ENCODE results near the gene CNNM3.

CNNM3 gene

DNA sequence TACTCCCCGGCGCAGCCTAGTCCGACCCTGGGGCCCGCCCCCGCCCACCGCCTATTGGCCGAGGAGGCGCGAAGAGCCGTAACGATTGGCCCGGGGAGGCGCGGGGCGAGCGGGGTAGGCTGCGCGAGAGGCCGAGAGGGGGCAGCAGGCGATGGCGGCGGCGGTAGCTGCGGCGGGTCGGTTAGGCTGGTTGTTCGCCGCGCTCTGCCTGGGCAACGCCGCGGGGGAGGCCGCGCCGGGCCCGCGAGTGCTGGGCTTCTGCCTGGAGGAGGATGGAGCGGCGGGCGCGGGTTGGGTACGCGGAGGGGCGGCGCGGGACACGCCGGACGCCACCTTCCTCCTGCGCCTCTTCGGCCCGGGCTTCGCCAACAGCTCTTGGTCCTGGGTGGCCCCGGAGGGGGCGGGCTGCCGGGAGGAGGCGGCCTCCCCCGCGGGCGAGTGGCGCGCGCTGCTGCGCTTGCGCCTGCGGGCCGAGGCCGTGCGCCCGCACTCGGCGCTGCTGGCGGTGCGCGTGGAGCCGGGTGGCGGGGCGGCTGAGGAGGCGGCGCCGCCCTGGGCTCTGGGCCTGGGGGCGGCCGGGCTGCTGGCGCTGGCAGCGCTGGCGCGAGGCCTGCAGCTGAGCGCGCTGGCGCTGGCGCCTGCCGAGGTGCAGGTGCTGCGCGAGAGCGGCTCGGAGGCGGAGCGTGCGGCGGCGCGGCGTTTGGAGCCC lies at the start of gene CNNM3:
TSS of gene CNNM3 (plus strand) at position 142 of the 709 bp plus-strand sequence. CDS start at position 152, 10 bp downstream.
- H3K27ac ChIP-seq, result peak within 1 kb of the TSS; percentile 90

DNA sequence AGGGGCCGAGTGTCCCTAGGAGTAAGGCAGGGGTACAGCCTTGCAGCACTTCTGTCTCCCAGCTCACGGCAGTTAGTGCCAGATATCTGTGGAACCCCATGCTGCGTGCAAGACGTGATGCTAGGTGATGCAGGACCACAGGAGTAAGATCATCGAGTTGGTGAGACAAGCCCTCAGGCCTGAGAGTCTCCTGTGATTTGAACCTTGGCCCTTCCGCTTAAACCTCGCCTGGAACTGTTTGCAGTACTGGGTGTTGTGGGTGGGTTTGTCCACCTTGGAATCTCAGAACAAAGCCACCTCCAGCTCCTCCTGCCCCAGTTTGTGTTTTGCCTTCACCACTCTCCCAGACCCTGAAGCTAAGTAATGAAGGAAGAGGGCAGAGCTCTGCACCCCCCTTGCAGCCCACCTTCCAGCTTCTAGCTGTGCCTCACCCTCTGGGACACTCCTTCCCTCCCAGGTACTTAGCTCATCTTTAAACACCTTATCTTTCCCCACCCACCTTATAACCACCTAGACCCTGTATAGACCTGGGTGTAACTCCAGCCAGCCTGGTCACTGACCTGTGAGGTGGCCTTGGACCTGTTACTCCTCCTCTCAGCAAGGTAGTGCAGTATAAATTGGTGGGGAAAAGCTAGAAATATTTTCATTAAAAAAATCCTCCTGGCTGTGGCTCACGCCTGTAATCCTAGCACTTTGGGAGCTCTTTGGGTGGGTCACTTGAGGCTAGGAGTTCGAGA lies 48.8 kb upstream of the CNNM3 start:
- H3K27ac ChIP-seq, result no peak overlapping the region
- TF ChIP-seq, protein P1, sequence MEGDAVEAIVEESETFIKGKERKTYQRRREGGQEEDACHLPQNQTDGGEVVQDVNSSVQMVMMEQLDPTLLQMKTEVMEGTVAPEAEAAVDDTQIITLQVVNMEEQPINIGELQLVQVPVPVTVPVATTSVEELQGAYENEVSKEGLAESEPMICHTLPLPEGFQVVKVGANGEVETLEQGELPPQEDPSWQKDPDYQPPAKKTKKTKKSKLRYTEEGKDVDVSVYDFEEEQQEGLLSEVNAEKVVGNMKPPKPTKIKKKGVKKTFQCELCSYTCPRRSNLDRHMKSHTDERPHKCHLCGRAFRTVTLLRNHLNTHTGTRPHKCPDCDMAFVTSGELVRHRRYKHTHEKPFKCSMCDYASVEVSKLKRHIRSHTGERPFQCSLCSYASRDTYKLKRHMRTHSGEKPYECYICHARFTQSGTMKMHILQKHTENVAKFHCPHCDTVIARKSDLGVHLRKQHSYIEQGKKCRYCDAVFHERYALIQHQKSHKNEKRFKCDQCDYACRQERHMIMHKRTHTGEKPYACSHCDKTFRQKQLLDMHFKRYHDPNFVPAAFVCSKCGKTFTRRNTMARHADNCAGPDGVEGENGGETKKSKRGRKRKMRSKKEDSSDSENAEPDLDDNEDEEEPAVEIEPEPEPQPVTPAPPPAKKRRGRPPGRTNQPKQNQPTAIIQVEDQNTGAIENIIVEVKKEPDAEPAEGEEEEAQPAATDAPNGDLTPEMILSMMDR (conservative IDR thresholded peaks at IDR 0.05), result no peak
- no peak for TF ChIP-seq ZFX (IDR thresholded peaks at IDR 0.05)

More for the DNA sequence above, at the start of gene CNNM3:
- peak; percentile 50 for TF ChIP-seq ZFX (IDR thresholded peaks at IDR 0.05)
- TF ChIP-seq, protein P1 (conservative IDR thresholded peaks at IDR 0.05), result peak; percentile 63

DNA sequence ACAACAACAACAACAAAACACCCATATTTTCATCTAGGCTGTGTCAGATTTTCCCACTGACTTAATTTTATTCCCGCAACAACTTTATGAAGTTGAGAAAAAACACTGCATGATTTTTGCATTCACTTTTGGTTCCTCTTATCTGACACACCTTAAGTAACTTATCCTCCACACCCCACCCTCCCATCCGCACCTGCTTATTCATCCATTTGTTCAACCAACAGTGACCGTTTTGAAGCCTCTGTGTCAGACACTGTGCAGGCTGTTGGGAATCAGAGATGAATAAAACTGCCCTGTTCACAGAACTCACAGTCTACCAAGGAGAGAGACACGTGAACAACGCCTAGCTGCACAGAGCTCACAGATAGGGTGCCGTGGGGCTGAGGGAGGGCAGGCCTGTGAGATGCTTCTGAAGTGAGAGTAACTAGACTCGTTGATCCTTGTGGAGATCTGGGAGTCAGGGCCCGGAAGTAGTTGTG lies 47.9 kb upstream of the CNNM3 start:
- H3K27ac ChIP-seq, result no peak overlapping the region

DNA sequence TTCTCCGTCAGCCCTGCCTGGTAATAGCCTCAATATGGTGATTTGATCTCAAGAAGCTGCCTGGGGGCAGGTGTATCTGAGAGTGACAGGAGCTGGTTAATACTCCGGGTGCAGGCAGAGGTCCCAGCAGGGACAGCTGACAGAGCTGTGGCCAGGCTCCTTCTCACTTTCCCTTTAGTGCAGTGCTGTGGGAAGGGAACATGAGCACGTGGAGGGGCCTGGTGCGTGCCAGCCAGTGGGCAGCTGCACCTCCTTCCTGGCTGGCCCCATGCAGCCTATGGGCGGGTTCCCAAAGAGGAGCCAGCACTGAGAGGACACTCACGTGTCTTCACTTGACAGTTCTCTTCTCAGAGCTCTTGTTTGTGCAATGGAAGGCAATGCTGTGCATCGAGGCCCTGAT lies 46.3 kb upstream of the CNNM3 start:
- H3K27ac ChIP-seq, result peak overlapping the region; percentile 61
- no peak for TF ChIP-seq ZFX (IDR thresholded peaks at IDR 0.05)
- TF ChIP-seq, protein P1 (conservative IDR thresholded peaks at IDR 0.05), result no peak

More for the DNA sequence above, 47.9 kb upstream of the CNNM3 start:
- TF ChIP-seq ZFX (IDR thresholded peaks at IDR 0.05), result no peak
- TF ChIP-seq, protein P1 (conservative IDR thresholded peaks at IDR 0.05), result no peak

DNA sequence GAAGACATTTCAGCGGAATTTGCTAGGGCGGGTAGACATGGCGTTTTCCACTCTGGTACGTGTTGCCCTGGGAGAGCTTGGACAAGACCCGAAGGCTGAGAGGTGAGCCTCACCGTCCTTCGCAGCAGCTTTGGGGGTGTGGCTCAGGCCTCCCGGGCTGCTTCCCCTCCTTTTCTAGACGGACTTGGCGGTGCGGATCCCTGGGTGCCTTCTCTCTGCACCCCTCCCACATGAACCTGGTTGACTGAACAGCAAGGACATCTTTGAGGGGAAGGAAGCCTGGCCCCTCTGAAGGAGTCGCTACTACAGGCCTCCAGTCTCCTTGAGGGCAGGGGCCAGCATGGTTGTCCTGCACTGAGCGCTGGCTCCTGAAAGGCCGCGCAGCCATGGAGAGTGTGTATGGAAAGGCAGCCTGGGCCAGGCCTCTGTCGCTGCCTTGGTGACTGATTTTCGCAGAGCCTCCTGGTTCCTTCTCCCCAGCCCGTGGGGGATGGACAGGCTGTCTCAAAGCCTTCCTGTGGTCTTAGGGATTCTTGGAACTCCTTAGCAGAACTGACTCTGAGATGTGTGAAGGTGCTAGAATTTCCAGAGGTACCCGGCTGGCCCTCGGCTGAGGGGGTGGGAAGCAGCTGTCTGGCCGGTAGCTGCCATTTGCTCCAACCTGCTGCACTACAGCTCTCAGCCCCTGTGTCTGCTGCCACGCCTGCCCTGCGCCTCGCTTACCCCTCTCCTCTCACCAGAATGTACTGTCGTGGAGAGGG lies 45.4 kb upstream of the CNNM3 start:
- peak overlapping the region; percentile 61 for H3K27ac ChIP-seq
- no peak for TF ChIP-seq ZFX (IDR thresholded peaks at IDR 0.05)
- TF ChIP-seq, protein P1 (conservative IDR thresholded peaks at IDR 0.05), result no peak

DNA sequence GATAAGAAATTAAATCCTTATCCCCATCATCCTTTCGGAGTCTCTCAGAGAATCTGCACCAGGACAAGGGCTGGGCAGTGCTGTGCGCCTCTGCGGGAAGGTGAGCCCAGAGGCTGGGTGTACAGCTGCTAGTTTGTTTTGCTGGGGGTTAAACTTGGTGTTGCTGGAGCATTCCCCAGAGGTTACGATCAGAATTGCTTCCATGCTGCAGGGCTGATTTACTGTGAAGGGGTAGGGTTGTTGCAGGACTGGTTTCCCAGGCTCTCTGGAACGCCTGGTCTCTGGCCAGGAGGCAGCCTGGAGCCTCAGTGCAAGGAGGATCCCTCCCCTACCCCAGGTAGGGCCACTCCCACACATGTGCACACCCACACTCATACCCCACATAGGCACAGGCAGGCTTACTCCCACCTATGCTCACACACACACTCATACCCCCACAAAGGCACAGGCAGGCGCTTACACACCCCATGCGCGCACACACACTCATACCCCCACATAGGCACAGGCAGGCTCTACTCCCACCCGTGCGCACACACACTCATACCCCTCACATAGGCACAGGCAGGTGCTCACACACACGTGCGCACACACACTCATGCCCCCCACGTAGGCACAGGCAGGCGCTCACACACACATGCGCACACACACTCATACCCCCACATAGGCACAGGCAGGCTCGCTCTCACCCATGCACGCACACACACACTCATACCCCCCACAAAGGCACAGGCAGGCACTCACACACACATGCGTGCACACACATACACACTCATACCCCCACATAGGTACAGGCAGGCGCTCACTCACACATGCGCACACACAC lies 44.1 kb upstream of the CNNM3 start:
- TF ChIP-seq, protein P1 (conservative IDR thresholded peaks at IDR 0.05), result no peak; the same call in 1 of the 2 replicates
- TF ChIP-seq ZFX (IDR thresholded peaks at IDR 0.05), result no peak
- H3K27ac ChIP-seq, result peak overlapping the region; percentile 61

Data from C4-2B (cell line).